ENCODE results near the gene LRSAM1. TPM values are rescaled to one million over a fixed set of nuclear protein-coding genes. Genes with fewer than 3 reads are reported as not detected.

Gene LRSAM1
- total and polyA plus RNA-seq, 2 of the 8 experiments (the other 6 are each of a cell fraction or from before 2014, with no cell fraction given) = 9.7 to 18.3 TPM

DNA sequence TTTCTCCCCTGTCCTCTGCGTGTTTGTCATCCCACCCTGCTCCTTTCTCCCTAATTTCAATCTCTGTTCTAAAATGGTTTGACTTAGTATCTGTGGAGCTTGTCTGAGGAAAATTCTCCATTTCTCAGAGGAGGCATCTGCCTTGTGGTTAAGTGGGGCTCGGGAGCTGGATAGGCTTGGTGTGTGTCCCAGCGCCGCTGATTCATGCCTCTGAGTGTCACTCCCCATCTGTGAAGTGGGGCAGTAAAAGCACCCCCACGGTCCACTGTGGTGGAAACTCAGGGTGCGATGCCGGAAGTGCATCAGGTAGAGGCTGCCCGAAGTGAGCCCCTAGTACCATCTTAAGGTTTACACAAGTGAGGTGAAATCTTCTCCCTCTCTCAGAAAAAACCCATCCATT is 37.6 kb downstream of the LRSAM1 start:
- Histone ChIP-seq H3K4me2 (ENCODE audit: insufficient read depth in 1 of 2, low read depth in 2 of 2, low read length in 2 of 2) (no peak overlapping the region), H3K9me3 (ENCODE audit: insufficient read depth in 2 of 2, low read depth in 1 of 2, low read length in 1 of 2) (no peaks in the 10 kb centered on the region), H3K4ac (replicated peaks; ENCODE audit: insufficient read length, low read depth, low read length) (no peak overlapping the region), H2AFZ (ENCODE audit: low read length) (no peak overlapping the region), H4K20me1 (replicated peaks in 1 of 2; ENCODE audit: control insufficient read depth in 1 of 2, insufficient read depth in 2 of 2, low read length in 2 of 2) (peaks cover 0 to 1% of the 10 kb centered on the region in 2 experiments), H3K4me1 (replicated peaks in 1 of 4; ENCODE audit: control insufficient read depth in 3 of 4, insufficient read depth in 4 of 4, low read length in 3 of 4) (peaks cover 0 to 7% (median 2%) of the 10 kb centered on the region in 4 experiments; a peak in 5 of 7 replicates), H2AK5ac (ENCODE audit: low read depth, low read length) (no peak overlapping the region), H3K23ac (ENCODE audit: insufficient read length) (no peak overlapping the region), H2BK15ac (ENCODE audit: low read length) (no peak overlapping the region), H4K5ac (ENCODE audit: insufficient read length, low read depth, low read length) (no peak overlapping the region), H3K9ac (replicated peaks in 1 of 4; ENCODE audit: extremely low read depth in 1 of 4, low read depth in 3 of 4, low read length in 3 of 4) (no peak overlapping the region), H3K14ac (ENCODE audit: insufficient read length) (no peak overlapping the region), H2BK5ac (ENCODE audit: low read depth, low read length) (no peak overlapping the region), H4K91ac (replicated peaks; ENCODE audit: insufficient read length, low read length) (no peak overlapping the region), H4K8ac (ENCODE audit: extremely low read depth, insufficient read depth, low read length) (no peak overlapping the region), H3K18ac (ENCODE audit: extremely low read depth, low read length) (no peak overlapping the region), H3K23me2 (ENCODE audit: low read depth, low read length) (no peaks in the 10 kb centered on the region), H3K79me1 (ENCODE audit: low read depth, low read length) (no peaks in the 10 kb centered on the region), H2BK20ac (ENCODE audit: low read length) (no peak overlapping the region), H3K27me3 (replicated peaks in 1 of 4; ENCODE audit: control insufficient read depth in 3 of 4, extremely low read depth in 1 of 4, insufficient read depth in 3 of 4, low read length in 3 of 4) (no peaks in the 10 kb centered on the region), H3K27ac (ENCODE audit: low read depth, low read length) (no peak overlapping the region), H2BK12ac (ENCODE audit: low read depth, low read length) (no peak overlapping the region), H3K56ac (replicated peaks; ENCODE audit: insufficient read length, low read depth, low read length) (no peak overlapping the region), H3K4me3 (ENCODE audit: extremely low read depth in 1 of 4, insufficient read depth in 2 of 4, low read depth in 3 of 4, low read length in 4 of 4) (no peak overlapping the region), H3K79me2 (ENCODE audit: control insufficient read depth in 1 of 2, insufficient read depth in 2 of 2, low read length in 2 of 2) (no peaks in the 10 kb centered on the region), H2BK120ac (replicated peaks; ENCODE audit: low read depth, low read length) (no peak overlapping the region), H3K36me3 (ENCODE audit: control insufficient read depth in 2 of 4, insufficient read depth in 4 of 4, low read length in 3 of 4) (peaks cover 2 to 5% (median 3%) of the 10 kb centered on the region in 4 experiments; a peak in 3 of 8 replicates)
- FAIRE-seq (no peak), DNase-seq (ENCODE audit: low read depth in 1 of 2, low spot score in 2 of 2) (no peak)
- TF ChIP-seq TEAD4 (IDR thresholded peaks at IDR 0.05; ENCODE audit: low read depth, low read length) (no peak), NRF1 (IDR thresholded peaks at IDR 0.05; ENCODE audit: low read depth, low read length) (no peak), CHD2 (IDR thresholded peaks at IDR 0.05; ENCODE audit: low read length) (no peak), CREB1 (IDR thresholded peaks at IDR 0.05) (no peak), CHD1 (IDR thresholded peaks at IDR 0.05; ENCODE audit: low read depth, low read length) (no peak), KDM1A (IDR thresholded peaks at IDR 0.05; ENCODE audit: borderline replicate concordance, low read length) (no peak), KDM4A (IDR thresholded peaks at IDR 0.05; ENCODE audit: low read depth, low read length, severe bottlenecking) (no peak), YY1 (IDR thresholded peaks at IDR 0.05; ENCODE audit: low read depth, low read length) (no peak), BCL11A (IDR thresholded peaks at IDR 0.05; ENCODE audit: low read depth in 2 of 2, low read length in 2 of 2) (no peak)
- ChIA-PET CTCF (ENCODE audit: partially characterized antibody) (interaction anchor here (0.5 to 6.9 kb wide), 24 partner anchors 8 to 380 kb away, joined by 3 to 78 read pairs (median 4); partner anchors contain the start of gene SLC2A8), POLR2A (ENCODE audit: partially characterized antibody) (interaction anchor here (0.8 to 1.3 kb wide), 4 partner anchors 14 to 49 kb away, joined by 3 read pairs; partner anchors contain the start of genes LRSAM1 and RPL12)
- WGBS, 2 experiments (ENCODE audit: extremely low coverage in 1 of 2, insufficient coverage in 1 of 2, insufficient read length in 1 of 2, insufficient replicate concordance in 2 of 2, low coverage in 1 of 2, low lambda C conversion rate in 2 of 2, missing lambda C conversion rate in 1 of 2) = 79% methylated on average over 8 of the region's 8 CpGs; no CpG with 5 or more reads in 1 of the 2 experiments

Measured in H1 (cell line).